NCI-H82 treated with DMSO at 0.1 percent for 48 hours (cell line): ENCODE data around the gene GNG14.
"Not testable (repeated sequence)": the region's sequence is repeated elsewhere in the genome, so short reads cannot be mapped to it uniquely, and the experiment has no call there.

Experiments used
- DNase-seq: peaks from one replicate; lab custom pipeline; 2025; ENCODE audit not compliant: unreplicated experiment; lab: John Stamatoyannopoulos, UW

Gene GNG14

DNA sequence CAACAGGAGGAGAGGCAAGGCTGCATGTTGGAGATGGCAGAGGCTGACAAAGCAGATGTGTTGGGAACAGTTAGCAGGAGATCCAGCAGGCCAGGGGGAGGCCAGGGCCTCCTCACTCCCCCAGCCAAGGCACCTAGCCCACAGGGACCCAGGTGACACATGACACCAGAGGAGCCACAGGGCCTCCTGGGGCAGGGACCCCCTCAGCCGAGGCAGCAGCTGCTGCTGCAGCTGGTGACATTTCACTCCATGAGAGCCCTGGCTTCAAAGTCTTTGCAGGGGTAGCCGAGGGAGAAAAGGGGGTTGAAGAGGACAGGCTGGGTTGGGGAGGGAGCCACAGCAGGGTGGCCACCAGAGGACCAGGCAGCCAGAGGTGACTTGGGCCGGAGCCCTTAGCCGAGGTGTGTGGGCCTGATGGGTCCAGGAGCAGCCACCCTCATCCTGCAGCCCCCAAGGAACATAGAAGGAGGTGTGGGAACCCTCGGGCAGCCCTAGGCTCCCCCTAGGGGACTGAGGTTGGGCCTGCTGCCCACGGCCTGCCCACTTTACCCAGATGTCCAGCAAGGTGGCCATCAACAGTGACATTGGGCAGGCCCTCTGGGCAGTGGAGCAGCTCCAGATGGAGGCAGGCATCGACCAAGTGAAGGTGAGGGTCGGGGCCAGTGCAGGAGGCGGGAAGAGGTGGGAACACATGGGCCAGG lies at the start of gene GNG14:
TSS of gene GNG14 (plus strand) at position 503 of the 701 bp plus-strand sequence. CDS start at position 554, 51 bp downstream.
- DNase-seq: no peak

DNA sequence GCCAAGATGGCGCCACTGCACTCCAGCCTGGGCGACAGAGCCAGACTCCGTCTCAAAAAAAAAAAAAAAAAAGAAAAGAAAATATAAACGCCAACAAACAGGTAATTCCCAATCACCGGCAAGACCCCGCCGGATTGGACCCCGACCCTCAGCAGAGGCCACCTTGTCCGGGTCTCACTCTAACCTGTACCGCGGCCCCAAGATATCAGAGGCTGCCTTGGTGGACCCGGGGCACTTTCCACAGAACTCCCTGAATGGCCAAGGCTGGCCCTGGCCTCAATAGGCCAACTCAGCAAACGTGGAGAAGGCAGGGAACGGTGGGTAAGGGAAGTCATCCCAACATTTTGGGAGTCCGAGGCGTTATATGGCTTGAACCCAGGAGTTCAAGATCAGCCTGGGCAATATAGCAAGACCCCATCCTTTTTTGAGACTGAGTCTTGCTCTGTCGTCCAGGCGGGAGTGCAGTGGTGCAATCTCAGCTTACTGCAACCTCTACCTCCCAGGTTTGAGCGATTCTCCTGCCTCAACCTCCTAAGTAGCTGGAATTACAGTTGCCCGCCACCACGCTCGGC lies 49.1 kb upstream of the GNG14 start:
- DNase-seq: no peak

- peak; percentile 72 for DNase-seq
Observed at GRCh38 chr19:12639901-12640613, 47.7 kb upstream of the GNG14 start.

- DNase-seq: no peak
Observed at GRCh38 chr19:12641456-12641855, 46.3 kb upstream of the GNG14 start.

DNA sequence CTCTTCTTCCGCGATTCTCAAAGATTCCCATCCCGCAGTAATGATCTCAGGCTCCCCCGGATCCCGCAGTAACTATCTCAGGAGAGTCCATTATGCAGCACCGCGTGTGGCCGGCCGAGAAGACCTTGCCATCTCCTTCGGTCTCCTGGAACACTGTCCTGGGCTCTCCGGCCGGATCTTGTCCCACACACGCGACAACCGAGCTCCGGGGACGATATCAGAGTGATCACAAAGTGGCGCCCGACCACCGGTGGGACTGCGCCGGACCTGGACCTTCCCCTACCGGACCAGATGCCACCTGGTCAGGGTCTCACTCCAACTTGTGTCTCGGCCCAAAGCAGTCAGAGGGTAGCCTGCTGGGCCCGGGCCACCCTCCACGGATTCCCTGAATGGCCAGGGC lies 45.3 kb upstream of the GNG14 start:
- DNase-seq: no peak

DNA sequence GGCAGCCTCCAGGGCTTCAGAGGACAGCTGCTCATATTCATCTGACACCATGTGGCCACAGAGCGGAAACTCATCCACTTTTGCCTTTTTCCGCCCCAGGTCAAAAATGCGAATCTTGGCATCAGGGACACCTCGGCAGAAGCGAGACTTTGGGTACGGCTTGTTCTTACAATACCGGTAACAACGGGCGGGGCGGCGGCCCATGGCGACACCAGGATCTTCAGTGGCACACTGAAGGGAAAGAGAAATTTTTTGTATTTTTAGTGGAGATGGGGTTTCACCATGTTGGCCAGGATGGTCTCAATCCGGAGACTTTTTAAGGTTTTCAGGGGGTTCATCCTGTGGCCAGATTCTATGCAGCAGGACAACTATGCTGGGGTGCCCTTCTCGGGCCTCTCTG lies 44.1 kb upstream of the GNG14 start:
- DNase-seq: not testable (repeated sequence)

GRCh38 chr19:12646551-12646950 lies 41.2 kb upstream of the GNG14 start:
- DNase-seq: no peak

DNA sequence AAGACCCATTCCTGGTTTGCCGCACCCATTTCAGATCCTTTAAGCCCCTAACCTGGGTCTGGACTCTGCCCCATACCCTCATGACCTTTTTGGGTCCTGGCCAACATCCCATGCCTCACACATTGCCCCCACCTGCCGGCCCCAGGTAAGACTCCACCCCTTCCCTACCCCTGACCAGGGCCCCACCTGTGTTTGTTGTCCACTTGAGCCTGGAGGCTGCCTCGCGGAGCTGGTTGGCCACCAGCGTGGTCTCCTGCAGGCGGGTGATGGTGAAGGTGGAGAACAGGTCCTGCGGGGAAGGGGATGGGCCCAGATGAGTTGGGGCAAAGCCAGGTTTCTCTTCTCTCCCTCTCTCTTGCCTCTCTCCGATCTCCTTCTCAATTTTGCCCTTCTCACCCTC lies 40.8 kb upstream of the GNG14 start:
- DNase-seq: no peak

DNA sequence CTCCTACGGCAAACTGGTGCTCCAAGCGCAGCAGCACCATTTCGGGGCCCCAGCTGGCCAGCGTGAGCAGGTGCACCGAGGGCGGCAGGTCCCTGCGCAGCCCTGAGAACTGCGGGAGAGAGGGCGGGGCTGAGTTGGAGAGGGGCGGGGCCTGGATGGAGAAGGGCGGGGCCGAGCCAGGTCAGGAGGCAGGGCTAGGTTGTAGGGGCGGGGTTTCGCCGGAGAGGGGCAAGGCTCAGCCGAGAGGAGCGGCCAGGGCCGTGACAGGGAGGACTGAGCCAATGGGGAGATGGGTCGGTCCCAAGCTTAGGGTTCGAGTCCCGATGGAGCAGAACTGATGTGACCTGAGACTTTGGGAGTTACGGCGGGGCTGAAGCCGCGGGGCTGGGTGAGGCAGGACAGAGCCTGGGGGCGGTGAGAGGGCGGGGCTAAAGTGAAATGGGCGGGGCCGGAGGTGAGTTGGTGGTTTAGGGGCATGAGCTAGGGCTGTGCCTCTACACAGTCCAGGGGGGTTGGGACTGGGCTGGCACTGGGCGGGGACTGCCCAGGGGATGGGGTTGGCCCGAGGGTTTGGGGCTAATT lies 40.2 kb upstream of the GNG14 start:
- no peak for DNase-seq

DNA sequence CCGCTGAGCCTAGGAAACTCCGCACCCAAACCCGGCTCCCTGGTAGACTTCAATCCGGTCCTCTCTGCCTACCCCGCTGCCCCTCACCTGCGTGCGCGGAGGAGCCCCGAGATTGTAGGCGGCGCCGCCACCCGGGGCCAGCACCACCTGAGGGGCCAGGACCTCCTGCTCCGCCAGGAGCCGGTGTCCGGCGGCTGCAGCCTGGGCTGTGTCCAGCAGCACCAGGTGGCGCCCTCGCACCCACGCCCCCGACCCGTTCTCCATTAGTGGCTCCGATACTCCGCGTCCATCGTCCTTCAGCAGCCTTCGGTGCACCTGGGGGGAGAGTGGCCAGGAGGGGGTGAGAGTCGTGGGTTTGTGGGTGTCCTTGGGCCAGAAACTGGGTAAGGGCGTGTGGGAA lies 39.7 kb upstream of the GNG14 start:
- DNase-seq: no peak

DNA sequence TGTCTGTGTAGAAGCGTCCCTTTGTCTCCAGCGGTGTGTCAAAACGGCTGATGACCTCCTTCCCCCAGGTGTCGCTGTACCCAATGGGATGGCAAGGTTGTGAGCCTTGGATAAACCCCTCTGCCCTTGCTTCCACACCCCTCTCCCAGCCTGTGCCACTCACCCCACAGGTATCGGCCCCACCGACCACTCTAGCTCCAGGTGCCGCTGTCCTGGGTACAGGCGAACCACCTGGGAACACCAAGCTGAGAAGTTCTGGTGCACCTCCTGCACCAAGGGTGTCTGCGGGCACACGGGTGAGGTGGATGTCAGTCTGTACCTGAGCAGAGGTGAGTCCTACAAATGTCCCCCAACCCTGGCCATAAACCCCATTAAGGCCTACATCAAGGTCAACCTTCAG lies 37.9 kb upstream of the GNG14 start:
- DNase-seq: no peak

DNA sequence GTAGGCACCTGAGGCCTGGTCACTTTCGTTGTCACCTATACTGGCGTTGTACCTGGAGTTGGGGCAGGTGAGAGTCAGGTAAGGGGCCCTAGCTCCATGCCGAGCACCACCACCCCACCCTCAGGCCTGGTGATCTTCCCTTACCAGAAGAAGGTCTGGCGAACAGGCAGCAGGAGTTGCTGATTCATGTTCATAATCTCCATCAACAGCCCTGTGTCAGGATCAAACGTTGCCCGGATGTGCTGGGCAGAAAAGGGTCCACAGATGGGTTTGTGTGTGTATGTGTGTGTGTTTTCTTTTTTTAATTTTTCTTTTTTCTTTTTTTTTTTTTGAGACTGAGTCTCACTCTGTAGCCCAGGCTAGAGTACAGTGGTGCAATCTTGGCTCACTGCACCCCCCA lies 35.6 kb upstream of the GNG14 start:
- no peak for DNase-seq

DNA sequence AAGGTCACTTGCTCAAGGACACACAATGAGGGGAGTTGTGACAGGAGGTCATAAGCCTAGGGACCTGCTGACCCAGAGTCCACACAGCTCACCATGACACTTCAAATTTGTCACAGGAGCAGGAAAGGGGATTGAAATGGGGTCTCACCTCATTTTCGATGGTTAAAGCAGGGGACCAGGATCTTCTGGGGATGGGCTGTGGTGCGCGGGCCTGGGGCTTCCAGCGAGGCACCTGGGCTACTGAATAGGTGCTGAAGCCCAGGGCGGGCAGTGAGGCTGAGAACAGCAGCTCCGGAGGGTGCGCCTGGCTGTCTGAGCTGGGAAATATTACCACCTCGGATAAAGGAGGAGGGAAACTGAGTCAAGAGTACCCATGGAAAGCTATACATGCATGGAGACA lies 32.3 kb upstream of the GNG14 start:
- DNase-seq: no peak

- no peak for DNase-seq
Observed at GRCh38 chr19:12656899-12657571, 30.8 kb upstream of the GNG14 start.

GRCh38 chr19:12657966-12658365 lies 29.8 kb upstream of the GNG14 start:
- DNase-seq: no peak

GRCh38 chr19:12660980-12661379 lies 26.8 kb upstream of the GNG14 start:
- no peak for DNase-seq

- DNase-seq: peak; percentile 12
Observed at GRCh38 chr19:12664406-12665280, 23.2 kb upstream of the GNG14 start.

GRCh38 chr19:12665281-12665573 lies 22.6 kb upstream of the GNG14 start:
- no peak for DNase-seq

DNA sequence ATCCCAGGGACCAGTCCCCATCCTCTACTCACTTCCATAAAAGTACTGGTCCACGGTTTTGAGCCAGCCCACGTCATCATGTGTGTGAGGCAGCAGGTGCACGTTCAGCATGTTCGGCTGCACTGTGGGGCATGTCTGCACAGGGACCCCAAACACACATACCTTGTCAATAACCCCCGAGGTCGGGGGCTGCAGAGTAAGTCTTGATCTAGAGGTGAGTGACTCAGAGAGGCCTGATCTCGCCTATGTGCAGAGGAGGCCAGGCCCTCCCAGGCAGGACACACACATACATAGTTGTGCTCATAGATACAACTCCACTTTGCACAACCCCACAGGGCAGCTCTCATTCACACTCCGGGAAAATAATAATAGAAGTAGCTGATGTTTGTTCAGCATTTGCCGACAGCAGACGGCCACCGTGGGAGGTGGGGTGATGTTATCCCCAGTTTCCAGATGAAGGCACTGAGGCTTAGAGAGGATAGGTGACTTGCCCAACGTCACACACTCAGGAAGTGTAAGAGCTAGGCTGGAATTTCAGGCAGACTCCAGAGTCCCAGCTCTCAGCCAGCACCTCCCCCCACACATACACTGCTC lies 22.0 kb upstream of the GNG14 start:
- DNase-seq: no peak
